Germinal center (tissue), 1 donor: ENCODE measurements around the gene KCNIP4.

Experiments
- DNase-seq: peaks from one replicate; pipeline ENCODE4 v3.0.0; 2012; ENCODE audit warnings: mixed read lengths, low spot score

The KCNIP4 gene

DNA sequence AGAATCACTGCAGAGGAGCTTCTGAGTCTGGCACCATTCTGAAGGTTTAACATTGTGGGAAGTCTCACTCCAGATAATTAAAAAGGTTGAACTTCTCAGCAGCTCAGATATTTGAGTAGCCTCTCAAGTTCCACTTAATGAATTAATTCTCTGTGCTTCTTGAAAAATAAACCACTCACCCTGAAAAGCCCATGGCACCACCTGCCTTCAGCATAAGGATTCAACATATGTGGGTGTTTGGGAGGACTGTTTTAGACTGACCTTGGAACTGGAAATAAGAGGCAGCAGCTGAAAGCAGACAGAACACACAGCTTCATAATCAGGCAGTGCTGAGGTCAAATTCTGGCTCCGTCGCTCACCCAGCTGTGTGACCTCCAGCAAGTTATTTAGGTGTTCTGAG is 100.6 kb downstream of the KCNIP4 start:
- DNase-seq: no peak

DNA sequence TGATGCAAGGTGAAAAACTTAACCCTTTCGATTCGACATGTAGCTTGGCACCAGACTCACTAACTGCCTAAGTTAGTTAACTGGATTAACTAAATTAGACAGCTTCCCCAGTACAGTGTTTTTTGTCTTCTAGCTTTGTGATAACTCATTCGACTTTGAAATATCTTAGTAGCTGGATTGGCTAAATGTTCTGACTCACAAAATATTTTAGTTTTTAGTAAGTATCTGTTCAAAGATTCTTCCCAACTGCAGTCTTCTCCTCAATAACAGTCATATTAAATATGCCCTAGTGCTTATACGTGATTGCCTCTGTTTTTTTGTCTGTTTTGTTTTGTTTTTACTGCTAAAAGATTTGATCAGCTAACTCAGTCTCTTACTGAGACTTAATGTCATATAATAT is 102.9 kb downstream of the KCNIP4 start:
- DNase-seq: no peak

DNA sequence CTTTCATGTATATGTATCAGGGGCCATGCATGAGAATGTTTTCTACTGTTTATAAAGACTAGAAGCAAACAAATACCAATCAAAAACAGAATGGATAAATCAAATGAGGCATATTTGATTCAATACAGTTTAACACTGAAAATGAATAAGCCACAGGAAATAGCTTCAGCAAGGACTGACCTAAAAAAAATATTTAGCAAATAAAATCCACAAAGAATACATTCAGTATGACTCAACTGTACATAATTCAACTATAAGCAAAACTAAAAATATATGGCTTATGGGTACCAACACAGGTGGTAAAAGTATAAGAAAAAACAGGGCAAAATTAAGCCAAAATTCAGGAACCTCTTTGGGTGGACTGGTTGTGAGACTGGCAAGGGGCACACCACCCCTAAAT is 112.9 kb downstream of the KCNIP4 start:
- DNase-seq: no peak

DNA sequence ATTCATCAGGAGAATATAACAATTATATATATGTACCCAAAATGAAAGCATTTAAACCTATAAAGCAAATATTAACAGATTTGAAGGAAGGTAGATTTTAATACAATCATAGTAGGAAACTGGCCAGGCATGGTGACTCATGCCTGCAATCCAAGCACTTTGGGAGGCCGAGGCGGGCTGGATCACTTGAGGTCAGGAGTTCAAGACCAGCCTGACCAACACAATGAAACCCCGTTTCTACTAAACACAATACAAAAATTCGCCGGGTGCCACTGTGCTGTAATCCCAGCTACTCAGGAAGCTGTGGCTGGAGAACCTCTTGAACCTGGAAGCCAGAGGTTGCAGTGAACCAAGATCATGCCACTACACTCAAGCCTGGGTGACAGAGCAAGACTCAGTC is 118.3 kb downstream of the KCNIP4 start:
- no peak for DNase-seq

DNA sequence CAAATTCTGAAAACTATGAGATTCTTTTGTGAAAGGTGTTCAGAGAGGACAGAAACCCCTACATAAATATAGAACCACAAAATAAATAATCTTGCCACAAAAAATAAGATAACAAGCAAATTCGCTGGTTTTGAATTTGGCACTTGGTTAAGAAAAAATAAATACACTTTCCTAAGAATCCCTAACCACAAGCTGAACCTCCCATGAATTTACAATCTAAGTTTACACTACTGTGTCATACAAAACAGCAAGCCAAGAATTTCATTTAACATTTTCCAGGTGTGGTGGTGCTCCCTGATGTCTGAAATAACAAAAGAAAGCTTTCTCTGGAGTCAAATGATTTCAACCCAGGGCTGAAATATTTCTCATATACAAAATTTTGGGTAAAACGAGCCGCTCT is 121.0 kb downstream of the KCNIP4 start:
- DNase-seq: no peak

DNA sequence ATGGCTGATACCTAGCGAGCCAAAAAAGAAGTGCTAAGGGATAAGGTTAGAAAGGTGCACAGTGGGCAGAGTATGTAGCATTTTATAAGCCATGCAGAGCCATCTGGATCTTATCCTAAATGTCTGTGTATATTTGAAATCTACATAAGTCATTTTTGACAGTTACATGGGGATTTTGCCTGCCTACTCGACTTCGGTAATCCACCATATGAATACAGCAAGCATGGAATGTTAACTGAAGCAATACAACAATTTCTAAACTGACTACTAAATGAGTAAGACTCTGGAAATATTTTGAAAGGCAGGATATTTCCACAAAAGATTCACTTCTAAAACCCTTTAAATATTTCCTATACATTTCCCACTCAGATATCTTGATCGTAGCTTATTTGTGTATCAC is 122.5 kb downstream of the KCNIP4 start:
- no peak for DNase-seq

DNA sequence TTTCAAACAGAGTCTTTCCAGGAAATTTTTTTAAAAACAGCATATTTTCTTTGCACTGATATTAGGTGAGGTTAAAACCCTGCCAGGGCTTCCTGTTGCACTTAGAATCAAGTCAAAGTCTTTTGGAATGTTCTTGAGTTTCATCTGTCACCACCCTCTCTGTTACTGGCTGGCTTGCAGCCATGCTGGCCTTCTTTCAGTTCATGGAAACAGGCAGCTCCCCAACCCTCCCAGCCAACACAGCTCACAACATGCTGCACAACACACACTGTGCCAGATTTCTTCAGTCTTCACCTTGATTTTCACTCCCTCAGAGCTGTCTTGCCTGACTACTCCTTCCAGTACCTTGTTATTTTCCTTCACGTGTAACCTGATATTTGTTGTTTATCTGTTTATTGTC is 129.5 kb downstream of the KCNIP4 start:
- no peak for DNase-seq

DNA sequence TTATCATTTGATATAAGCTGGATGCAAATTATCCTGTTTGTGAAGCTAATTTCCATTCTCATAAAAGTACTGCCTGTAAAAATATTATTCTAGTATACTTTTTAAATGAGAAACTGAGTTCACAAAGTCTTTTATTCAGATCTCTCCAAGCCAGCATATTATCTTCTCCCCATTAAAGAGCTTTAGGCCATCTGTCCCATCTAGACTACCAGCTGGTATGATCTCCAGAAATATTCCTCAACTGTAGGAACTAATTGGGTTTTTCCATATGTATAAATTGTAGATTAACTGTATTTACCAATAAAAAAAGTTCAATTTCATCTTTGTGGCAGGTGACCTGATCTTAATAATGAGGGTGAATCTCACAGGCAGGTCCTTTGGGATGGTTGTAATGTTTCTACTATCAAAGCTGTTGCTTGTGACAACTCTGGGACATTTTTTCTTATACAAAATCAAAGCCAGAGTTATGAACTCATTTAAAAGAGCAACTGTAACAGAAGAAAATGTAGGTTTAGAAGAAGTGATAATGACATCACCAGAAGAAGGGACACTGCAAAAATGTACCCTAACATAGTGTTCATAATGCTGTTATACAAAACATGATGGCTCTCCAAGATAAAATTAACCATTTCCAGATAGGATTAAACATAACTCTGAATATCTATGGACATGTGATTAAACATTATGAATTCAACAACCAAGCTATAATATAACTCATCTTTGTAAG is 132.8 kb downstream of the KCNIP4 start:
- DNase-seq: no peak

DNA sequence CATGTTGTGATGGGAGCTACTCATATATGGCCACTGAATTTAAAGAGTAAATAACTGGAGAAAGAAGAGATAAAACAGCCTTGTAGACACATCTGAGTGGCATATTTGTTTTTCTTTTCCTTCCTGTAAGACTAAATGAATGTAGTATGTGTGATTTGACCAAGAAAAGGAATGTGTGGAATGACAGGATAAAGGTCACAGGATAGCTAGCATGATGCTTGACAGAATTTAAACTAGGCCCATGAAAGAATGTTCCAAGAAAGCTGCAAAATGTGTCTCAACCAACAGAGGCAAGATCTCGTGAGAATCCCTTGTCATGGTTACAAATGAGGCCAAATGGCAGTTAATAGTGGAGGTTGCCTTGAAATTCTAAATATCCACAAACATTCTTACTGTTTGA is 137.0 kb downstream of the KCNIP4 start:
- no peak for DNase-seq

DNA sequence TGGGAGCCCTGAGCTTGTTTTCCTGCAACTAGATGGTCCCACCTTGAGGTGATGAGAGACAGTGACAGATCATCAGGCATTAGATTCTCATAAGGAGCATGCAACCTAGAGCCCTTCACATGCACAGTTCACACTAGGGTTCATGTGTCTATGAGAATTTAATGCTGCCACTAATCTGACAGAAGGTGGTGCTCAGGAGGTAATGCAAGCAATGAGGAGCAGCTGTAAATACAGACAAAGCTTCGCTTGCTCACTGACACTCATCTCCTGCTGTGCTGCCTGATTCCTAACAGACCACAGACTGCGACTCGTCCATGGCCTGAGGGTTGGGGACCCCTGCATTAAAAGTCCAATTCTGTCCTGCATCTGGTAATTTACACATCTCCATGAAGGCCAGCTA is 141.6 kb downstream of the KCNIP4 start:
- DNase-seq: no peak

DNA sequence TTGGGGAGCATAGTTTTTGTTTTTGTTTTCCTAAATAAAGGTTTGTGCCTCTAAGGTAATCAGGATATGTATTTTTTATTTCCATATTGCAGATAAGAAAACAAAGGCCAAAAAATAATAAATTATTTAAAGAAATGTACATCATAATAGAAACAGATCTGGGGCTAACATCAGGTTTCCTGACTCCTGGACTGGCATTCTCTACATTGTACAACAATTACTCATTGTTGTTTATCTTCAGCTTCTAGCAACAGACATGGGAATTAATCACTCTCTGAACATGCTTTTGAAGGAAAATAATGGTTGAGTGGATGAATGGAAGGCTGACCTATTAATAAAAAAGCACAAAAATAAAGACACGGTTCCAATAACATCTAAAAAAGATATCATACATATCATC is 146.2 kb downstream of the KCNIP4 start:
- no peak for DNase-seq

DNA sequence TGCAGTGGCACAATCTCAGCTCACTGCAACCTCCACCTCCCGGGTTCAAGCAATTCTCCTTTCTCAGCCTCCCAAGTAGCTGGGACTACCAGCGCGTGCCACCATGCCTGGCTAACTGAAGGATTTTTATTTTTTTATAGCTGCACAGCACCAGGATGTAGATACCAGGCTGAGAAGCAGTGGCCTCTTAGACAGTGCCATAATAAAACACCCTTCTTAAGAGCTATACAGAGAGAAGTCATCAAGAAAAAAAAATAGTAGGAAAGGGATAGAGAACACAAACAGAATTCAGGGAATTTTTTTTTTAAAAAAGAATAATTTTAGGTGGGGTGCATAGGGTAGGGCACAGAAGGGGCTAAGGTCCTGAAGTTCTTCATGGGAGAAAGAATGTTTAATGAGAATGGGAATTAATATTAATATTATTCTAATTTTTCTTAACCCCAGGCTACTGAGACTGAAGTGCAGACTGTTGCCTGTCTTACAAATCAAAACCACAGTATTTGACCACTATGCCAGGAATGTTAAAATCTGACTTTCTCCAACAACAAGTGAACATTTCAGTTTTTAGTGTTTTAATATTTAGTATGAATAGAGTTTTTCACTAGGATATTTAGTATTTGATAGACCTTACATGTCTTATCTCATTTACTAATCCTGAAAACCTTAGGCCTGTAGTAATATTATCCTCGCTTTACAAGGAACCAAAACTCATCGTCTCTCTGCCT is 146.7 kb downstream of the KCNIP4 start:
- no peak for DNase-seq

DNA sequence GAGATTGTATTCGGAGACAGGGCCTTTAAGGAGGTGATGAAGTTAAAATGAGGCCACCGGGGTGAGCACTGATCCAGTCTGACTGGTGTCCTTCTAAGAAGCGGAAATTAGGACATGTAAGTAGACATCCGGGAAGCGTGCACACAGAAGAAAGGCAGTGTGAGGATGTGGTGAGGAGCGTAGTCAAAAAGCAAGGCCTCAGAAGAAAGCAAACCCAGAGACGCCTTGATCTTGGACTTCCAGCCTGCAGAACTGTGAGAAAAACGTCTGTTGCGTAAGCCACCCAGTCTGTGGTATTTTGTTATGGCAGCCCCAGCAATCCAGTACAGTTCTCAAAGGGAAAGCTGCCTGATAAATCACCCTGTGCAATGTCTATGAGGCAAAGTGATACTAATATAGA is 153.5 kb downstream of the KCNIP4 start:
- DNase-seq: no peak

DNA sequence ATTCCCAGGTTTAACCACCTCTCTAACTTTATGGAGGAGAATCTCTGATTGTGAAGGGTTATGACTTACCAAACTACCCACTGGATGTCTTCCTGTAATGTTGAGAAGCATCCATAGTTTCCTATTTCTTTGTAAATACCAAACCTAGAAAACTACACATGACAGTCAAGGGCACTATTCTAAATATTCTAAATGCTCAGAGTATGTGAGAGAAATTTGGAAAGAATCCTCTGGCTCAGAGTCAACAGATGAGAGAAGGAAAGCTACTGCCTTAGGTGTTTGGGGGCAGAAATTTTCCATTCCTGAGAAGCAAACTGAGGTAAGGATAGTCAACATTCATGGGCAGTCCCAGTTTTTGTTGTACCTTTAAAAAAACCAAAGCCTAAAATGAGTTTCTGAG is 155.8 kb downstream of the KCNIP4 start:
- no peak for DNase-seq

DNA sequence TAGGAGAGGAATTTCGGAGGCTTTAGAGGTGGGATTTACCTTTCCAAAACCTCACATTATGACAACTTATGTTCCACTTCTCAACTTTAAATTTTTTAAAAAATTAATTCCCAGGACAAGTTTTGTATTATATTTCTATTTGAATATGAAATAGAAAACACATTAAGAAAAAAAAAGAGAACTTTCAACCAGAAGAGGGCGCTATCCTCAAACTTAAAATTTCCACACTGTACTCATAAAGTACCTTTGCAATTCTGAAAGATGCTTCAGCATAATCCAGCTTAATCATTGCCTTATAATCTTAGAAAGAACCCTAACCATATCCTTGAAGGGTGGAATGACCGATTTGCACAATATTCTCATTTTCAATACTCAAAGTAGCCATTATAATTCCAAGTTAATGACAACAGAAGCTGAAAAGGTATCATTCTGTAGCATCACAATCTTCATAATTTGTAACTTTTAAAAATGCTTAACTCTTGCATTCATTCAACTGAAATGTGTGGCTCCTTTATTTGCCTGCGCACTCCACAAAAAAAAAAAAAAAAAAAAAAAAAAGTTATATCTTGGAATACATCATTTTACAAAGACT is 158.0 kb downstream of the KCNIP4 start:
- DNase-seq: no peak

DNA sequence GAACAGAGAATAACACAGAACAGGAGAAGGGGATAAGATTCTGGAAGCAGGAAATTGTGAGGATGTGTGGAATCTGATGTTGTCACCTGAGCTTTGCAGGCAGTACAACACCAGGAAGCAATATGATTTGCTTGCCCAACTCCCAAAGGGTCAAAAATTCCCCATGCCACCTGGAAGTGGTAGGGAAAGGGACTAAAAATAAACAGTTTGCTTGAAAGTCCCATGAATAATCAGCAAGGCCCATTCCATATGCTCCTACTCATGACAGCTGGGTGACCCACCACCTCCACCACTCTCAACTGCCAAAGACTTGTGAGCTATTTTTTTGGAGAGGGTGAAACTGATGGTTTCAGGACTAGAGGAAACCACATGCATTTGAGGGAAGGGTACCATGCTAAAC is 168.4 kb downstream of the KCNIP4 start:
- DNase-seq: no peak

DNA sequence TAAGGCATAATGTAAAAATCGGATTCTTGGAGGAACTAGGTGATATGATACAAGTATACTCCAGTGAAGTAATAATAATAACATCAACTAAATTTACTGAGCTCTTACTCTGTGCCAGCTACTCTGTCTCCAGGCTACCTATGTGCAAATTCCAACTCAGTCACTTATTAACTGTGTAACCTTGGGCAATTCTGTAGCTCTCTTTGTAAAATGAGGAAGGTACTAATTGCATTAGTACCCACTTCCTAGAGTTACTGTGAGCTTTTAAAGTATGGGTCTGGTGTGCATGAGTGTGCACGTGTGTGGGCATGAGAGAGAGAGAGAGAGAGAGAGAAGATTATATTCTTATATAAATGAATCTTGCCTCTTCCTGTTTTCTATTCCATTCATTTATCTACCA is 169.9 kb downstream of the KCNIP4 start:
- DNase-seq: no peak

DNA sequence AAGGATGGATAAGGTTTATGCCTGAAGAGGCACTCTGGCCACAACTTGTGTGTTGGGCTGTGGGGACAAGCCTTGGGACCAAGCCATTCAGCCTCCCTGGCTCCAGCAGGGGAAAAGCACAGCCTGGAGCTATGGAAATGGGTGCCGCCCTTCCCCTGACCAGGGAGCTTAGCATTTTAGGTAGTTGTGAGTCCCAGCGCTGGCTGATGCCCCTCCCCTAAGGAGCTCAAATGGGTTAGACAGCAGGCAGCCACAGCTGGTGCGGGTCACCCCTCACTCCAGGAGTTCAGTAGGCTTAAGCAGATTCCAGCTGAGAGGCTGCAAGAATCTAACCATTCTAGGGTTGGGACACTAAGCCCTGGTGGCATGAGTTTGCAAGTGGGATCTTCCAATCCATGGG is 172.9 kb downstream of the KCNIP4 start:
- no peak for DNase-seq

DNA sequence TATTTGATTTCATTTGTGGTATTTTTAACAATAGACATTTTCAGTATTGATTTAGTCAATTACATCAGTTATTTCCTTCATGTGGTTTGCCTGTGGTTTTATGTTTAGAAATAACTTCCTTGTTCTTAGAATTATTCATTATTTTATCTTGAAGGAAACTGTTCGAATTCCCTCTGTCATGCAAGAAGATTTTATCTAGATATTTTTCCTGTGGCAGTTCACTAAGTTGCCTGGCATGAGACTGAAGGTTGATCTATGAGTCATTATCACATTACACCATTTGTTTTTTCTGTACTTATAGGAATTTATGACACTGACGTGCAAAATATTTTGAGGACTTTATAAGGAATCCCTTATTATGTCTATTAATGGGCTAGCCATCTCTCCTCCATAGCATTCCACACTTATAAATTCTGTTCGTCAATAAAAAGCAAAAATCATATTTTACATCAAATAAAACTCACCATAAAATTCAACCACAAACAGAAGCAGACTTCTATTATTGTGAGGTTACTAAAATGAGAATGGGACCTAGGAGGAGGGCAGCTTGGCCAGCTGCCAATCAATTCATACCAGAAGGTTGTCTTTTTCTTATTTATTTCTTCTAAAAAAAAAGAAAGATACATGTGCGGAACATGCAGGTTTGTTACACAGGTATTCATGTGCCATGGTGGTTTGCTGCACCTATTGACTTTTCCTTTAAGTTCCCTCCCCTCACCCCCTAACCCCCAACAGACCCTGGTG is 179.0 kb downstream of the KCNIP4 start:
- no peak for DNase-seq

DNA sequence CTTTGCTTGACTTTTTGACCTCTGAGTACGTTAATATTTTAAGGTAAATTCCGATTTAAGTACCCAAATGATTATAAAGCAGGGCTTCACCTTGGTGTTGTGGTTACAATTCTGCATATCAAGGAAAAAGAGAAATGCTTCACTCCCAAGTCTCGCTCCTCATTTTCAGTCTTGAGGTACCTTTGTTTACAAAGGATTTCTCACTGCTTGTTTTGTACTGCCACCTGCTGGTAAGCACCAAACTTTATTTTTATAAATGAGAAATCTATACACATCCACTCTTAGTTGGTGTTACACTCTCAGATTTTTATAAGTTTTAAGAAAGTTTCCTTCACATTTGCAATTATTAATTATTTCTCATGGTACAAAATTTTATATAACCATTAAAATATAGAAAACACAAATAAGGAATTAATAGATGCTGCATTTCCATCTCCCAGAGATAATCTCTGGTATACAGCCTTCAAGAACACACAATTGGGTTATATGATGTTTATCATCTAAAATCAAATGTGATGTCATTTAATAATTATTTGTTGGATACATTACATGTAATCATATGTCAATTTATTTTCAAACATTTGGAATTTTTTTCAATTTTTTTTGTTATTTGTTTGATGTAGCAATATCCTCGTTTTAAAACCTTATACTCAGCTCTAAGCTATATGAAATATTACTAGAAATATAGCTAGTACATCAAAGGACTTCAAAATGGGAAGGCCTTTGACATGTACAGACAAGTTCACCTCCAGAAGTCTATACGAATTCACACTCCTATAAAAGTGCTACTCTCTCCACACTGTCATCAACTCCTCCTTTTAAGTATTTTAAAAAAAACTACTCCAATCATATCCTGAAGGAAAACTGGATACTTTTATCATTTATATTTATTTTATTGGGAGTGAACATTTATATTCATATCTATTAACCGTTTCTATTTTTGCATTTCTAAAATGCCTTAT is 179.9 kb downstream of the KCNIP4 start:
- no peak for DNase-seq

DNA sequence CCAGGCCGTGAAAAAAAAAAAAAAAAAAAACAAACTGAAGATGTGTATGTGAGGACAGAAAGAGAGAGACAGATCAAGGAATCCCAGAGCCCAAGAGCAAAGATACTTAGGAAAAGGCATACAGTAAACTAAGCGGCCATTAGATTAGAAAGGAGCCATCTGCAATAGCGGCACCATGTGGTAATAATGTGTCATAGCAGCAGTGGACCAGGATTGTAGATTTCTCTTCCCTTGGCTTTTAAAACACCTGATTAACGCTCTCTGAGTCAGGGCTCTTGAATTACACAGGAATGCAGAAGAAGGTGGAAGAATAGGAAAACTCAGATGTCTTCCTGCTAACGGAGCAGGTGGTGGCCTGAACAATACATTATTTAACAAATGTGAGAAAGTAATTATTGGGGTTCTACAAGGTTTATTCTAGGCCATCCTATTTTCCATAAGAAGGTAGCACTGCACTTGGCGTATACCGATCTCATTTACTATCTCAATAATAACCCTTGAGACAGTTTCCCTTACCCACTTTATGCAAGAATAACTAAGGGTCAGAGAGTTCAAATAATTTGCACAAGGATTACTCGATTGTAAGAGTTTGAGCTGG is 182.7 kb downstream of the KCNIP4 start:
- peak; percentile 24 for DNase-seq
